PC-3 (cell line): ENCODE measurements around the gene FOXK1.

Experiments
- CTCF ChIP-seq: fragments of 300-600 bp; sonication (generic); conservative IDR thresholded peaks from 2 replicates; pipeline ENCODE4 v1.5.1; 2017; ENCODE audit warnings: antibody characterized with exemption, low read depth, mild to moderate bottlenecking, low read length
- EZH2 ChIP-seq: fragments of 300-600 bp; sonication (generic); IDR thresholded peaks from one replicate; pipeline ENCODE4 v1.6.1; 2017; ENCODE audit warnings: antibody characterized with exemption, mild to moderate bottlenecking, low read length; ENCODE audit not compliant: unreplicated experiment

- TF ChIP-seq EZH2, result no peak
- no peak for TF ChIP-seq CTCF
These were observed 32.8 kb downstream of the FOXK1 start for GRCh38 chr7:4714767-4715409.
